WTC11 (cell line): ENCODE measurements around the gene LCA5L. TPM values are rescaled to one million over a fixed set of nuclear protein-coding genes. Genes with fewer than 3 reads are reported as not detected.
A peak's percentile ranks its signal among the peaks of the same experiment; 100 is the strongest.

Source experiments
- ATAC-seq: fragments of 200-7000 bp; cut with Tn5 transposase; 2 replicates; pipeline ENCODE4 v1.10.0; 2021; ENCODE audit warnings: mild to moderate bottlenecking, moderate library complexity
- CTCF ChIA-PET: fragments of 300-600 bp; sonication (Branson Sonifier 250); formaldehyde crosslinking; loops from one replicate; lab custom pipeline; 2021; ENCODE audit warnings: antibody characterized with exemption; lab: Charles Lee
- POLR2A ChIA-PET: fragments of 350-600 bp; sonication (Branson Sonifier 250); formaldehyde crosslinking; loops from one replicate; lab custom pipeline; 2021; ENCODE audit warnings: antibody characterized with exemption; lab: Charles Lee
- DNase-seq: peaks from one replicate; pipeline ENCODE4 v3.0.0; 2021; ENCODE audit warnings: low spot score
- H3K27ac Mint-ChIP-seq: 2 replicates; pipeline ENCODE4 v1.8.0; 2021; ENCODE audit warnings: mixed read lengths
- H3K27me3 Mint-ChIP-seq: 2 replicates; pipeline ENCODE4 v1.8.0; 2021; ENCODE audit warnings: low read depth, mild to moderate bottlenecking, moderate library complexity, mixed read lengths
- H3K36me3 Mint-ChIP-seq: 2 replicates; pipeline ENCODE4 v1.8.0; 2021; ENCODE audit warnings: mixed read lengths
- H3K4me1 Mint-ChIP-seq: 2 replicates; pipeline ENCODE4 v1.8.0; 2022; ENCODE audit warnings: mixed read lengths
- H3K4me3 Mint-ChIP-seq: 2 replicates; pipeline ENCODE4 v1.8.0; 2021; ENCODE audit warnings: mild to moderate bottlenecking, moderate library complexity, mixed read lengths
- H3K9me3 Mint-ChIP-seq: 2 replicates; pipeline ENCODE4 v1.8.0; 2021; ENCODE audit warnings: mixed read lengths
- ATF1 ChIP-seq: sonication (generic); formaldehyde crosslinking; IDR thresholded peaks from 2 replicates; pipeline ENCODE4 v1.8.1; 2023; ENCODE audit warnings: mild to moderate bottlenecking, moderate library complexity, missing genetic modification reagents
- CREM ChIP-seq: sonication (generic); formaldehyde crosslinking; IDR thresholded peaks from 2 replicates; pipeline ENCODE4 v1.8.1; 2022; ENCODE audit warnings: mild to moderate bottlenecking, missing genetic modification reagents, moderate library complexity
- FOXJ3 ChIP-seq: sonication (generic); formaldehyde crosslinking; IDR thresholded peaks from 2 replicates; pipeline ENCODE4 v1.9.0; 2021; ENCODE audit warnings: missing genetic modification reagents, mild to moderate bottlenecking, borderline replicate concordance
- FOXK1 ChIP-seq: sonication (generic); formaldehyde crosslinking; IDR thresholded peaks from 2 replicates; pipeline ENCODE4 v1.8.0; 2022; ENCODE audit warnings: mild to moderate bottlenecking, moderate library complexity, missing genetic modification reagents
- FOXP1 ChIP-seq: sonication (generic); formaldehyde crosslinking; IDR thresholded peaks from 2 replicates; pipeline ENCODE4 v1.8.0; 2022; ENCODE audit warnings: missing genetic modification reagents, mild to moderate bottlenecking, moderate library complexity, borderline replicate concordance
- HMGA2 ChIP-seq: fragments of 250-450 bp; sonication (Bioruptor Pico); IDR thresholded peaks from 2 replicates; pipeline ENCODE4 v1.4.0; 2021; ENCODE audit warnings: mild to moderate bottlenecking, moderate library complexity
- IRF2 ChIP-seq: sonication (generic); formaldehyde crosslinking; IDR thresholded peaks from 2 replicates; pipeline ENCODE4 v1.8.0; 2022; ENCODE audit warnings: low read depth, missing genetic modification reagents, borderline replicate concordance
- JAZF1 ChIP-seq: fragments of 250-450 bp; sonication (Bioruptor Pico); IDR thresholded peaks from 2 replicates; pipeline ENCODE4 v1.9.0; 2021; ENCODE audit warnings: moderate library complexity, mild to moderate bottlenecking, inconsistent platforms
- MLX ChIP-seq: sonication (generic); formaldehyde crosslinking; IDR thresholded peaks from 2 replicates; pipeline ENCODE4 v1.8.1; 2023; ENCODE audit warnings: mild to moderate bottlenecking, missing genetic modification reagents, moderate library complexity
- MYBL2 ChIP-seq: sonication (generic); formaldehyde crosslinking; IDR thresholded peaks from 2 replicates; pipeline ENCODE4 v1.8.1; 2023; ENCODE audit warnings: mild to moderate bottlenecking, moderate library complexity, missing genetic modification reagents
- NR2C2 ChIP-seq: sonication (generic); formaldehyde crosslinking; IDR thresholded peaks from 2 replicates; pipeline ENCODE4 v1.8.0; 2022; ENCODE audit warnings: mild to moderate bottlenecking, missing genetic modification reagents
- STAT6 ChIP-seq: sonication (generic); formaldehyde crosslinking; conservative IDR thresholded peaks from 2 replicates; pipeline ENCODE4 v1.8.1; 2023; ENCODE audit warnings: mild to moderate bottlenecking, low read depth, missing genetic modification reagents, moderate library complexity
- TEAD1 ChIP-seq: sonication (generic); formaldehyde crosslinking; IDR thresholded peaks from 2 replicates; pipeline ENCODE4 v1.8.0; 2022; ENCODE audit warnings: mild to moderate bottlenecking, missing genetic modification reagents
- TEAD4 ChIP-seq: sonication (generic); formaldehyde crosslinking; IDR thresholded peaks from 2 replicates; pipeline ENCODE4 v1.8.0; 2022; ENCODE audit warnings: mild to moderate bottlenecking, missing genetic modification reagents
- USF2 ChIP-seq: sonication (generic); formaldehyde crosslinking; IDR thresholded peaks from 2 replicates; pipeline ENCODE4 v1.8.1; 2023; ENCODE audit warnings: mild to moderate bottlenecking, missing genetic modification reagents, moderate library complexity
- ZMAT4 ChIP-seq: fragments of 250-450 bp; sonication (Bioruptor Pico); IDR thresholded peaks from 2 replicates; pipeline ENCODE4 v1.9.0; 2021; ENCODE audit warnings: mild to moderate bottlenecking
- ZNF219 ChIP-seq: sonication (generic); formaldehyde crosslinking; IDR thresholded peaks from 2 replicates; pipeline ENCODE4 v1.8.0; 2023; ENCODE audit warnings: missing genetic modification reagents, mild to moderate bottlenecking, borderline replicate concordance
- ZNF232 ChIP-seq: sonication (generic); formaldehyde crosslinking; IDR thresholded peaks from 2 replicates; pipeline ENCODE4 v1.8.0; 2022; ENCODE audit warnings: mild to moderate bottlenecking, missing genetic modification reagents
- ZNF671 ChIP-seq: fragments of 250-450 bp; sonication (Bioruptor Pico); IDR thresholded peaks from 2 replicates; pipeline ENCODE4 v1.8.0; 2021; ENCODE audit warnings: mild to moderate bottlenecking
- total RNA-seq: library from RNA; stranded (reverse); gene quantifications from 3 replicates; pipeline ENCODE4 v1.2.3, GENCODE V29; 2021
- TF ChIP-seq, protein P1 (sequence below): fragments of 250-450 bp; sonication (Bioruptor Pico); IDR thresholded peaks from 2 replicates; pipeline ENCODE4 v1.9.0; 2021; ENCODE audit warnings: mild to moderate bottlenecking
- TF ChIP-seq, protein P2 (sequence below): sonication (generic); formaldehyde crosslinking; IDR thresholded peaks from 2 replicates; pipeline ENCODE4 v1.8.0; 2022; ENCODE audit warnings: missing genetic modification reagents

Gene LCA5L
- total RNA-seq, 1 experiment from 2014 or later = 1.0 TPM

- Mint-ChIP-seq H3K27ac (no peak overlapping the region), H3K4me1 (peaks cover 27% of the 10 kb centered on the region), H3K4me3 (no peak overlapping the region), H3K9me3 (no peaks in the 10 kb centered on the region), H3K27me3 (no peaks in the 10 kb centered on the region), H3K36me3 (peaks cover 48% of the 10 kb centered on the region)
- no peak for DNase-seq
- POLR2A ChIA-PET = no interaction called here
- TF ChIP-seq IRF2 (CRISPR knock-in tag) = no peak
- TF ChIP-seq FOXP1 = no peak
- no peak for TF ChIP-seq HMGA2 (CRISPR knock-in tag)
- TF ChIP-seq JAZF1 (CRISPR knock-in tag) = no peak
- no peak for TF ChIP-seq STAT6 (CRISPR knock-in tag)
- no peak for TF ChIP-seq ZNF219 (CRISPR knock-in tag)
- TF ChIP-seq, protein P1, sequence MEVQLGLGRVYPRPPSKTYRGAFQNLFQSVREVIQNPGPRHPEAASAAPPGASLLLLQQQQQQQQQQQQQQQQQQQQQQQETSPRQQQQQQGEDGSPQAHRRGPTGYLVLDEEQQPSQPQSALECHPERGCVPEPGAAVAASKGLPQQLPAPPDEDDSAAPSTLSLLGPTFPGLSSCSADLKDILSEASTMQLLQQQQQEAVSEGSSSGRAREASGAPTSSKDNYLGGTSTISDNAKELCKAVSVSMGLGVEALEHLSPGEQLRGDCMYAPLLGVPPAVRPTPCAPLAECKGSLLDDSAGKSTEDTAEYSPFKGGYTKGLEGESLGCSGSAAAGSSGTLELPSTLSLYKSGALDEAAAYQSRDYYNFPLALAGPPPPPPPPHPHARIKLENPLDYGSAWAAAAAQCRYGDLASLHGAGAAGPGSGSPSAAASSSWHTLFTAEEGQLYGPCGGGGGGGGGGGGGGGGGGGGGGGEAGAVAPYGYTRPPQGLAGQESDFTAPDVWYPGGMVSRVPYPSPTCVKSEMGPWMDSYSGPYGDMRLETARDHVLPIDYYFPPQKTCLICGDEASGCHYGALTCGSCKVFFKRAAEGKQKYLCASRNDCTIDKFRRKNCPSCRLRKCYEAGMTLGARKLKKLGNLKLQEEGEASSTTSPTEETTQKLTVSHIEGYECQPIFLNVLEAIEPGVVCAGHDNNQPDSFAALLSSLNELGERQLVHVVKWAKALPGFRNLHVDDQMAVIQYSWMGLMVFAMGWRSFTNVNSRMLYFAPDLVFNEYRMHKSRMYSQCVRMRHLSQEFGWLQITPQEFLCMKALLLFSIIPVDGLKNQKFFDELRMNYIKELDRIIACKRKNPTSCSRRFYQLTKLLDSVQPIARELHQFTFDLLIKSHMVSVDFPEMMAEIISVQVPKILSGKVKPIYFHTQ (CRISPR knock-in tag) = no peak
- no peak for ATAC-seq
- CTCF ChIA-PET = no interaction called here
These were observed 52.6 kb downstream of the LCA5L start for GRCh38 chr21:39392981-39393380.

- Mint-ChIP-seq H3K9me3 (no peaks in the 10 kb centered on the region), H3K4me1 (peaks cover 20% of the 10 kb centered on the region), H3K4me3 (no peak overlapping the region), H3K27me3 (no peaks in the 10 kb centered on the region), H3K36me3 (peaks cover 37% of the 10 kb centered on the region), H3K27ac (peak overlapping the region; percentile 82)
- DNase-seq = peak; percentile 44
- ChIA-PET CTCF (interaction anchor here (0.6 to 1.7 kb wide), 6 partner anchors 10 to 586 kb away, joined by 3 to 7 read pairs (median 4); a partner anchor contains a TSS), POLR2A (no interaction called here)
- peak; percentile 7; the same call in 1 of the 2 replicates for ATAC-seq
- no peak for TF ChIP-seq FOXK1 (CRISPR knock-in tag)
- no peak for TF ChIP-seq CREM (CRISPR knock-in tag)
- no peak for TF ChIP-seq FOXJ3 (CRISPR knock-in tag)
- TF ChIP-seq ZNF671 (CRISPR knock-in tag) = no peak
- no peak for TF ChIP-seq HMGA2 (CRISPR knock-in tag)
- no peak for TF ChIP-seq MLX
- TF ChIP-seq NR2C2 (CRISPR knock-in tag) = no peak
- TF ChIP-seq ATF1 (CRISPR knock-in tag) = no peak
- TF ChIP-seq TEAD4 (CRISPR knock-in tag) = no peak
- no peak for TF ChIP-seq USF2 (CRISPR knock-in tag)
- TF ChIP-seq, protein P1 (CRISPR knock-in tag) = no peak
- no peak for TF ChIP-seq TEAD1
- TF ChIP-seq, protein P2, sequence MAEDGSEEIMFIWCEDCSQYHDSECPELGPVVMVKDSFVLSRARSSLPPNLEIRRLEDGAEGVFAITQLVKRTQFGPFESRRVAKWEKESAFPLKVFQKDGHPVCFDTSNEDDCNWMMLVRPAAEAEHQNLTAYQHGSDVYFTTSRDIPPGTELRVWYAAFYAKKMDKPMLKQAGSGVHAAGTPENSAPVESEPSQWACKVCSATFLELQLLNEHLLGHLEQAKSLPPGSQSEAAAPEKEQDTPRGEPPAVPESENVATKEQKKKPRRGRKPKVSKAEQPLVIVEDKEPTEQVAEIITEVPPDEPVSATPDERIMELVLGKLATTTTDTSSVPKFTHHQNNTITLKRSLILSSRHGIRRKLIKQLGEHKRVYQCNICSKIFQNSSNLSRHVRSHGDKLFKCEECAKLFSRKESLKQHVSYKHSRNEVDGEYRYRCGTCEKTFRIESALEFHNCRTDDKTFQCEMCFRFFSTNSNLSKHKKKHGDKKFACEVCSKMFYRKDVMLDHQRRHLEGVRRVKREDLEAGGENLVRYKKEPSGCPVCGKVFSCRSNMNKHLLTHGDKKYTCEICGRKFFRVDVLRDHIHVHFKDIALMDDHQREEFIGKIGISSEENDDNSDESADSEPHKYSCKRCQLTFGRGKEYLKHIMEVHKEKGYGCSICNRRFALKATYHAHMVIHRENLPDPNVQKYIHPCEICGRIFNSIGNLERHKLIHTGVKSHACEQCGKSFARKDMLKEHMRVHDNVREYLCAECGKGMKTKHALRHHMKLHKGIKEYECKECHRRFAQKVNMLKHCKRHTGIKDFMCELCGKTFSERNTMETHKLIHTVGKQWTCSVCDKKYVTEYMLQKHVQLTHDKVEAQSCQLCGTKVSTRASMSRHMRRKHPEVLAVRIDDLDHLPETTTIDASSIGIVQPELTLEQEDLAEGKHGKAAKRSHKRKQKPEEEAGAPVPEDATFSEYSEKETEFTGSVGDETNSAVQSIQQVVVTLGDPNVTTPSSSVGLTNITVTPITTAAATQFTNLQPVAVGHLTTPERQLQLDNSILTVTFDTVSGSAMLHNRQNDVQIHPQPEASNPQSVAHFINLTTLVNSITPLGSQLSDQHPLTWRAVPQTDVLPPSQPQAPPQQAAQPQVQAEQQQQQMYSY (CRISPR knock-in tag) = no peak
- TF ChIP-seq ZNF232 (CRISPR knock-in tag) = no peak
- no peak for TF ChIP-seq MYBL2 (CRISPR knock-in tag)
- no peak for TF ChIP-seq ZMAT4 (CRISPR knock-in tag)
These were observed 55.3 kb downstream of the LCA5L start for GRCh38 chr21:39390212-39390765.
